T-helper 1 cell treated with Interleukin-12 subunit alpha and Interleukin-12 subunit beta and Interleukin-4 antibody, amounts not matched to agents 30 μg/mL and 1 μg/mL, for 36 hours (primary cell): Measurements from ENCODE around the gene MYLK.
"Not testable (repeated sequence)": the region's sequence is repeated elsewhere in the genome, so short reads cannot be mapped to it uniquely, and the experiment has no call there.

Experiments used
- H3K27ac Mint-ChIP-seq: one replicate; pipeline ENCODE4 v1.8.0; 2021; ENCODE audit warnings: mild to moderate bottlenecking, mixed read lengths
- H3K27me3 Mint-ChIP-seq: one replicate; pipeline ENCODE4 v1.8.0; 2021; ENCODE audit warnings: low read depth, mixed read lengths
- H3K36me3 Mint-ChIP-seq: one replicate; pipeline ENCODE4 v1.8.0; 2021; ENCODE audit warnings: low read depth, mixed read lengths
- H3K4me1 Mint-ChIP-seq: one replicate; pipeline ENCODE4 v1.8.0; 2021; ENCODE audit warnings: low read depth, mixed read lengths
- H3K4me3 Mint-ChIP-seq: one replicate; pipeline ENCODE4 v1.8.0; 2021; ENCODE audit warnings: mild to moderate bottlenecking, moderate library complexity, mixed read lengths
- H3K9me3 Mint-ChIP-seq: one replicate; pipeline ENCODE4 v1.8.0; 2021; ENCODE audit warnings: mixed read lengths

MYLK gene

DNA sequence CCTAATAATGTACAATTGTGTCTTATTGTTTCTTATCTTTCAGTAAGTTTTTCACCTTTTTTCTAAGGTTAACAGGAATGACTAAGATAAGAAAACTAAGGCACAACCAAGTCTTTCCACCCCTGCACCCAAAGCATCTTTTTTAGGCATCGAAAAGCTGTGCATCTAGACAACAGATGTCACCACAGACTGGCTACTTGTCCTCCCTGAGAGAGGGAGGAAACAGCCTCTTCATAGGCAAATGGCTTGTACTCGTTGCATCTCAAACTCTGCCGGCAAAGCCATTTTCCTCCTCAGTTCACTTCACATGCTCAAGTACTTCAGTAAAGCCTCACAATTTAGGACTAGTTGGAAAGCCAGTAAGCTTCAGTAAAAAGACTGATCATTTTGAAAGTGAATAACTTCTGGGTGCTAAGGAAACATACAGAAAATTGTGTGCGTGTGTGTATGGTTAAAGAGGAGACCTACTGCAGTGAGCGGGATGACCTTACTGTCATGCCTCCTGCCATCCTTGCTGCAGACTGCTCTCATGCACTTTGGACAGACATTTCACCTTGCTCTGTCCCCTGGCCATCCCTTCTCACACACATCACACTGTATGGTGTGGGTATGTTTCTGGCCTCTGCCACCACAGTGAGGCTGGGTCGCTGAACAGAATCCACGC, 262.8 kb downstream of the MYLK start:
- Mint-ChIP-seq H3K27ac (no peak overlapping the region), H3K9me3 (no peaks in the 10 kb centered on the region), H3K36me3 (no peaks in the 10 kb centered on the region), H3K4me3 (no peak overlapping the region), H3K27me3 (no peaks in the 10 kb centered on the region), H3K4me1 (no peaks in the 10 kb centered on the region)

DNA sequence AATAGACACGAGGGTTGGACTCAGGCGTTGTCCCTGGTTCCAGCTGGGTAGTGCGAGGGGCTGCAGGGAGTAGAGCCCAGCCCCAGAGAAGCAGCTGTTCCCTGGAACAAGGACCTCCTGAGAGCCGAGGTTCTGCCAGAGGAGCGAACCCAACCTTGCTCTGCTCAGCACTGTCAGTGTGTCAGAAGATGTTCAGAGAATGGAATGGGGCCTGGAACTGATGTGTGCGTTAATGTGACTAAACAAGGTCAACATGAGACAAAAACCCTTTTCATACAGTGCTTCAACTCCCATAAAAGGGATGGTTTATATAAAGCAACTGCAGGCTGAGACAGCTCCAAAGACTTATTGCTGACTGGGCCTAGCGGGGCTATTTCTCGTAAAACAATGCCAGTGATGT, 263.8 kb downstream of the MYLK start:
- no peak overlapping the region for H3K4me3 Mint-ChIP-seq
- H3K36me3 Mint-ChIP-seq = no peaks in the 10 kb centered on the region
- H3K4me1 Mint-ChIP-seq = no peaks in the 10 kb centered on the region
- H3K27ac Mint-ChIP-seq = no peak overlapping the region
- H3K9me3 Mint-ChIP-seq = no peaks in the 10 kb centered on the region
- no peaks in the 10 kb centered on the region for H3K27me3 Mint-ChIP-seq

DNA sequence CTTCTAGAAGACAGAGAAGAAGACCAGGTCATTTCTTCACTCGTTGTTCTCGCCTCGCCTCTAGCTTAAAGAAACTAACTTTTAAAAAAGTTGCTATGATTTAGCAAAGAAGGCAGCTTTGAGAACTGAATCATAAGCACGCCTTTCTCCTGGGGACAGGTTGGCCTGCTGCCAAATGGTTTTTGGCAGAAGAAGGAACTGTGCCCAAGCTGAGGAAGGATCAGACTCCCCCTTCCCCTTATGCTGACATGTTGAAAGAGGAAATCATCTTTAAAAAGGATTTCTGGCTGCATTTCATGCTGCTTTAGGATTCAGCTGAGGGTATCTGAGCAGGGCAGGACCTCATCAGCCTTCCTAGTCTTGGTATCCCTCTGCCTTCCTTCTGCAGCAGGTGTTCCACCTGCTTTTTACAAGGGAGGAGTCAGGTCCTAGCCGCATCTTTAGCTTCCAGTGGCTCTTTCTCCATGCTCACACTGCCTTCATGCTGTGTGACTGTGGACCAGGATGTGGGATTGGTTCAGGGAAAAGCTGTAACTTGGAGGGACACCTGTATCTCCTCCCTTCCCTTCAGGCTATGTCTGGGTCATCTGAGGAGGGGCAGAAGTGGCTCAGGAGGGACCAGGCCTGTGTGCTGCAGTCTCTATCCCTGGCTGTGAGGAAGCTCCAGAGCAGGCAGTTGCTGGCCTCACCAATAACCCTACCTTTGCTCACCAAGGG, 265.2 kb downstream of the MYLK start:
- no peaks in the 10 kb centered on the region for H3K9me3 Mint-ChIP-seq
- no peak overlapping the region for H3K4me3 Mint-ChIP-seq
- no peaks in the 10 kb centered on the region for H3K27me3 Mint-ChIP-seq
- H3K4me1 Mint-ChIP-seq = no peaks in the 10 kb centered on the region
- no peak overlapping the region for H3K27ac Mint-ChIP-seq
- peaks cover 1% of the 10 kb centered on the region for H3K36me3 Mint-ChIP-seq

DNA sequence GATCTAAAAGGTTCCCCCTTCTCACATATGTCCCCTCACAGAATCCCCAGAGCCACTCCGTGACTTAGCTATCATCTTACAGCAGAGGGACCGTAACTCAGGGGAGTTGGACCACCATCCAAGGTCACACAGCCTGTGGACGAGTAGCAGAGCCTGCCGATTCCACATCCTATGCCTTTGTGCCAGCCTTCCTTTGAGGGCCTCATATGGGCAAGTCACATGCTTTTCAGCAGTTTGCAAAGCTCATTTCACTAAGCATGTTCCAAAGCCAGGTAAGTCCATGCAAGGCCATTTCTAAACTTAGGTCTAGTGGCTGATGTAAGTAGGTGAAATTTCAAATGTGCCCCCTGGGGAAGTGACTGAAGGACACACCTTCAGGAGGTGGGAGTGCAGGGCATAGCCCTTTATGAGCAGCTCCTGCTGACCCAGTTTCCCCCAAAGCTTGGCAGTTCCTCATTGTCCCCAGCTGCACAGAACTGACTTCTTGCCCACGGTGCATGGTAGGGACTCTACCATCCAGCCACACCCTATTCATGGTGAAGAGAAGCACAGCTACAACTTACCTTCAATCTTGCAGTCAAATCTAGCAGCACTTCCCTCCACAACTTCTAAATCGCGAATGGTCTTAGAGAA, 265.9 kb downstream of the MYLK start:
- Mint-ChIP-seq H3K4me3 (no peak overlapping the region), H3K27me3 (no peaks in the 10 kb centered on the region), H3K9me3 (no peaks in the 10 kb centered on the region), H3K4me1 (no peaks in the 10 kb centered on the region), H3K27ac (no peak overlapping the region), H3K36me3 (peaks cover 1% of the 10 kb centered on the region)

DNA sequence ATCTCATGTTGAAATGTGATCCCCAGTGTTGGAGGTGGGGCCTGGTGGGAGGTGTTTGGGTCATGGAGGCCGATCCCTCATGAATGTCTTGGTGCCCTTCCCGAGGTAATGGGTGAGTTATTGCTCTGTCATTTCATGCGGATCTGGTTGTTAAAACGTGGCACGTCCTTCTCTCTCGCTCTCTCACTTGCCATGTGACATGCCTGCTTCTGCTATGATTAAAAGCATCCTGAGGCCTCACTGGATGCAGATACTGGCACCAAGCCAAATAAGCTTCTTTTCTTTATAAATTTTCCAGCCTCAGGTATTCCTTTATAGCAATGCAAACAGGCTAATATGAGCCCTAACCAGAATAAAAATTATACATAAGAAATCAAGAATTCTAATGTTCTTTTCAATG, 267.5 kb downstream of the MYLK start:
- H3K27ac Mint-ChIP-seq = no peak overlapping the region
- H3K4me1 Mint-ChIP-seq = no peaks in the 10 kb centered on the region
- H3K27me3 Mint-ChIP-seq = no peaks in the 10 kb centered on the region
- peaks cover 1% of the 10 kb centered on the region for H3K36me3 Mint-ChIP-seq
- no peaks in the 10 kb centered on the region for H3K9me3 Mint-ChIP-seq
- H3K4me3 Mint-ChIP-seq = no peak overlapping the region

DNA sequence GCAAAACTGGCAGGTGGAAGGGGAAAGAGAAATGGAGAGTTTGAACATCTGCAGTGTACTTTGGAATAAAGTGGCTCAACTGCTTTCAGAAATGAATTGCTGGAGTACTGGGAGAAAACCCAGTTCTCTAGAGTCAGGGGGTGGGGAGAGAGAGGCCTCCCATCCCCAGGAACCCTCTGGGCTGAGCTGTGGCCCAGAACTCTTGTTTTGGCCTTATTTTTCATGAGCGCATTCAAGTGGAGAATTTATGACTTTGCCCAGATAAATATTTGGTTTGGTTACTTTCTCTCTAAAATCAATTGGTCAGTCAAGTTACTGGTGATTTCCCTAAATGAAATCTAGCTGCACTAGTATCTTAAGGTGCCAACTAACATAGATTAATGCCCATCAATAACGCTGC, 270.6 kb downstream of the MYLK start:
- no peak overlapping the region for H3K27ac Mint-ChIP-seq
- peaks cover 1% of the 10 kb centered on the region for H3K36me3 Mint-ChIP-seq
- H3K4me3 Mint-ChIP-seq = no peak overlapping the region
- H3K4me1 Mint-ChIP-seq = peaks cover 1% of the 10 kb centered on the region
- H3K9me3 Mint-ChIP-seq = no peaks in the 10 kb centered on the region
- no peaks in the 10 kb centered on the region for H3K27me3 Mint-ChIP-seq

DNA sequence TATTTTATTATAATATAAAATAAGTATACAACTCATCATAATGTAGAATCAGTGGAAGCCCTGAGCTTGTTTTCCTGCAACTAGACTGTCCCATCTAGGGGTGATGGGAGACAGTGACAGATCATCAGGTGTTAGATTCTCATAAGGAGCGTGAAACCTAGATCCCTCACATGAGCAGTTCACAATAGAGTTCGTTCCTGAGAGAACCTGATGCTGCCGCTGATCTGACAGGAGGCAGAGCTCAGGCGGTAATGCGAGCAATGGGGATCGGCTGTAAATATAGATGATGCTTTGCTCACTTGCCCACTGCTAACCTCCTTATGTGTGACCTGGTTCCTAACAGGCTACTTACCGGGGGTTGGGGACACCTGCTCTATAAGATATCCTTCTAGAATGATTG, 272.5 kb downstream of the MYLK start:
- H3K9me3 Mint-ChIP-seq, H3K27ac Mint-ChIP-seq: not testable (repeated sequence)

DNA sequence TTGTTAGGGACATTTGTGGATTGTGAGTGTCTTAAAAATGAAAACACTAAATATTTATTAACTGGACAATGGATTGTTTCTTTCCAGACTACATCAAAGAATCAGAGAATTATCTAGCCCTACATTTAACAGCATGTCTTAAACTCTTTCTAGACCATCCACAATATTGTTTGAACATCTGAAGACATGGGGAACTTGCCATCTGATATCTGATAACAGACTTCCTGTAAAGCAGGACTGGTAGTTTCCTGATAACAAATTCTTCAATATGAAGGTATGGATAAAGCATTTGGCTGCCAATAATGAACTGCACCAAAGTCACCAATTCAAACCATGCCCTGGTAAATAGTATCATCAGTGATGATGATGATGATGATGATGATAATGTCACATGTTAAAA, 273.1 kb downstream of the MYLK start:
- H3K9me3 Mint-ChIP-seq = no peaks in the 10 kb centered on the region
- H3K4me3 Mint-ChIP-seq = no peak overlapping the region
- H3K36me3 Mint-ChIP-seq = peaks cover 1% of the 10 kb centered on the region
- no peak overlapping the region for H3K27ac Mint-ChIP-seq
- no peaks in the 10 kb centered on the region for H3K27me3 Mint-ChIP-seq
- H3K4me1 Mint-ChIP-seq = peaks cover 6% of the 10 kb centered on the region

More for the DNA sequence above, 272.5 kb downstream of the MYLK start:
- not testable (repeated sequence) for H3K4me3 Mint-ChIP-seq, H3K4me1 Mint-ChIP-seq, H3K36me3 Mint-ChIP-seq, H3K27me3 Mint-ChIP-seq

DNA sequence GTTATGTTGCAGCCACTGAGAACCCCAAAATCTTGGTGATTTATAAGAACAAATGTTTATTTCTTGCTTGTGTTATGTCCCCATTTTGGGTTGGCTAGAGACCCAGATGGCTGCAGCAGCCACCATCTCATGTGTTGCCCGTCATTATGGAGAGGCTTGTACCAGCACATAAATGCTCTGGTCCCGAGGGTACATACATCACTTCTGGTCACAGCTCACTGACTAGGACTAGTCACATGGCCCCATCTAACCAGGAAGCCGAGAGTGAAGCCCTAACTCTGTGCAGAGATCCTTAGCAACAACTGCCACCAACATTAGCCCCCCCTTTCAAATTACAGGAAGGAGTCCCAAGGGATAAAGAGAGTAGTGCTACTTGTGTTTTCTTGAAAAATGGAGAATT, 273.8 kb downstream of the MYLK start:
- no peak overlapping the region for H3K4me3 Mint-ChIP-seq
- peaks cover 8% of the 10 kb centered on the region for H3K4me1 Mint-ChIP-seq
- H3K27me3 Mint-ChIP-seq = no peaks in the 10 kb centered on the region
- no peaks in the 10 kb centered on the region for H3K9me3 Mint-ChIP-seq
- peaks cover 1% of the 10 kb centered on the region for H3K36me3 Mint-ChIP-seq
- H3K27ac Mint-ChIP-seq = no peak overlapping the region

DNA sequence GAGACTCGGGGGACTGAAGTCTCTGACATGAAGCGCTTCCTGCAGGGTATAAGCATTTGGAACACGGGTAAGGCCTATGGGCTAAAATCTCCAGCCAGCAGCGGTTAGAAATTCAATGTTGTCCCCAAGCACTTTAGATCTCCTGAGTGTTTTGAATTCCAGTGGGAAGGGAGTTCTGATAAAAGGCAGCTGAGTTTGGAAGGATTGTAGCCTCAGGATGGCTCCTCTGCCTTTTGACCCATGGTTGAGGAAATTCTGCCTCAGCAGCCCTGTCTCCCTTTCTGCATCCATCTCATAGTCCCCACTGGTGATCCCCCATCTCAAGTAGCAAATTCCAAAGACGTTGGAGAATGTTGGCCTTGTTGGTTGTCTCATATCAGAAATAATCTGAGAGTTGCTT, 275.1 kb downstream of the MYLK start:
- H3K27me3 Mint-ChIP-seq = no peaks in the 10 kb centered on the region
- H3K4me3 Mint-ChIP-seq = no peak overlapping the region
- H3K9me3 Mint-ChIP-seq = no peaks in the 10 kb centered on the region
- peaks cover 1% of the 10 kb centered on the region for H3K36me3 Mint-ChIP-seq
- H3K4me1 Mint-ChIP-seq = peaks cover 8% of the 10 kb centered on the region
- H3K27ac Mint-ChIP-seq = no peak overlapping the region

DNA sequence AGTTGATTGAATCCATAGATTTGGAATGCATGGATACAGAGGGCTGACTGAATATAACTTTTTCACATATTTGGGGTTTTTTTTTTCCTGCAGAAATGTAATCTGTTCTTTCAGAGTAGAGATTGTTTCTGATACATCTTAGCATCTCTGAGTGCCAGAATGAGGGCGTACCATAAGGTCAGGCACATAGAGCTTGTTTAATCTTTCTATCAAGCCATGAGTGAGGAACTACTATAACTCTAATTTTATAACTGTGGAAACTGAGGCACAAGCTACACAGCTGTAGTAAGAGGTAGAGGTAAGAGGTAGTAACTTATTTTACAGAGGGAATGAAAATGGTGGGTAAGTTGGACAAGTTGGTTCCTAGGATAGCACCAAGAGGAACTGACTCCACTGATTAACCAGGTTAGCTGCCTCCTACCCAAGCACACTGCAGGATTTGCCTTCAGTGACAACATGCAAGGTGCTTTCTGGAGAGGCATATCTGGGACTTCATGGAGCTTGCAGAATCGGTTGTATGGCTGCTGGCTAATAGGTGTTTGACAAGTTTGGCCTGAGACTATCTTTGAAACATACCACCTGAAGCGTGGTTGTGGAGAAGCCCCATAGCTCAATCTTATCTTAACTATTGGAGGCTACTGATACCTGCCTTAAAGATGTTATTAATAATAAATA, 275.7 kb downstream of the MYLK start:
- peaks cover 8% of the 10 kb centered on the region for H3K4me1 Mint-ChIP-seq
- H3K27ac Mint-ChIP-seq = no peak overlapping the region
- H3K27me3 Mint-ChIP-seq = no peaks in the 10 kb centered on the region
- H3K4me3 Mint-ChIP-seq = no peak overlapping the region
- H3K9me3 Mint-ChIP-seq = no peaks in the 10 kb centered on the region
- H3K36me3 Mint-ChIP-seq = no peaks in the 10 kb centered on the region

DNA sequence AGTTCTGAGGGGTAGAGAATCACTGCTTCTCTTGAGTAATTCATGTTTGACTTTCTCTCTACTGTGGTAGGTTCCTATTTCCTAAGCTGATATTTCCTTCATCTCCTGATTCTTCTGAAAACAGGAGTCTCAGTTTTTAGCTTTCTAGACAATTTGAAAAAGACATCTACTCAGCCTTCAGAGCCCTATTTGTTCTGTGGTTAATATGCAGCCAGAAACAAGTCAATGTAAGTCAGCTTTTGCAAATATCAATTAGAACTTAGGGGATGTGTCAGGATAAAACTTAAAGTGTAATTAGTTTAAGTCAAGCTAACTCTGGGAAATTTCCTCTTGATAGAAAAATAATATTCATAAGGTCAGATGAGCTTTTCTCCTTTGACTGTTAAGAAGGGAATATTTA, 277.6 kb downstream of the MYLK start:
- H3K36me3 Mint-ChIP-seq = no peaks in the 10 kb centered on the region
- no peaks in the 10 kb centered on the region for H3K9me3 Mint-ChIP-seq
- H3K4me1 Mint-ChIP-seq = peaks cover 8% of the 10 kb centered on the region
- no peak overlapping the region for H3K27ac Mint-ChIP-seq
- H3K4me3 Mint-ChIP-seq = no peak overlapping the region
- H3K27me3 Mint-ChIP-seq = no peaks in the 10 kb centered on the region

DNA sequence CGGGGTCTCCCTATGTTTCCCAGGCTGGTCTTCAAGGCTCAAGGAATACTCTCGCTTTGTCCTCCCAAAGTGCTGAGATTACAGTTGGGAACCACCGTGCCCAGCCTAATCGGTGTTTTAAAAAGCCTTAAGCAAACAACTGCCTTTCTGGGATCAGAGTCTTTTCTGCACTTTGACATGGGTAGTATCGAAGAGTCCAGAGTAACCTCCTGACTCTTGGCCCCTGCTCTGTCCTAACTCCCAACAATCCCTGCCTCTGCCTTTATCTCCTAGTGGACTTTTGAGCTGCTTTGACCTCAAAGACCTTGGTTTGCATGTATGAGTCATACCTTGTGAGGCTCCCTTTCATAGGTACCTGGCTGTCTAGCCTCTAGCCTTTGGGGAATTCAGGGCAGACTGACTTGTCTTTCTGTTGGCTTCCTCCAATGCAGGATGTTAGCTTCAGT, 278.3 kb downstream of the MYLK start:
- H3K9me3 Mint-ChIP-seq = no peaks in the 10 kb centered on the region
- H3K36me3 Mint-ChIP-seq = no peaks in the 10 kb centered on the region
- peaks cover 8% of the 10 kb centered on the region for H3K4me1 Mint-ChIP-seq
- no peaks in the 10 kb centered on the region for H3K27me3 Mint-ChIP-seq
- no peak overlapping the region for H3K27ac Mint-ChIP-seq
- no peak overlapping the region for H3K4me3 Mint-ChIP-seq

DNA sequence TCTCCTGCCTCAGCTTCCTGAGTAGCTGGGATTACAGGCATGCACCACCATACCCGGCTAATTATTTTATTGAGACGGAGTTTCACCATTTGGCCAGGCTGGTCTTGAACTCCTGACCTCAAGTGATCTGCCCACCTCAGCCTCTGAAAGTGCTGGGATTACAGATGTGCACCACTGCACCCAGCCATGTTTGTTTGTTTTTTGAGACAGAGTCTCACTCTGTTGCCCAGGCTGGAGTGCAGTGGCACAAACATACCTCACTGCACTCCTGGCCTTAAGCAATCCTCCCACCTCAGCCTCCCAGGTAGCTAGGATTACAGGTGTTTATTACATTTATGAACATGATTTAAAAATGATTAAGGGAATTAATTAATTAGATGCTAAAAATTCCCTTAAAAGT, 281.0 kb downstream of the MYLK start:
- H3K36me3 Mint-ChIP-seq, H3K4me1 Mint-ChIP-seq, H3K4me3 Mint-ChIP-seq, H3K27me3 Mint-ChIP-seq, H3K9me3 Mint-ChIP-seq, H3K27ac Mint-ChIP-seq: not testable (repeated sequence)

DNA sequence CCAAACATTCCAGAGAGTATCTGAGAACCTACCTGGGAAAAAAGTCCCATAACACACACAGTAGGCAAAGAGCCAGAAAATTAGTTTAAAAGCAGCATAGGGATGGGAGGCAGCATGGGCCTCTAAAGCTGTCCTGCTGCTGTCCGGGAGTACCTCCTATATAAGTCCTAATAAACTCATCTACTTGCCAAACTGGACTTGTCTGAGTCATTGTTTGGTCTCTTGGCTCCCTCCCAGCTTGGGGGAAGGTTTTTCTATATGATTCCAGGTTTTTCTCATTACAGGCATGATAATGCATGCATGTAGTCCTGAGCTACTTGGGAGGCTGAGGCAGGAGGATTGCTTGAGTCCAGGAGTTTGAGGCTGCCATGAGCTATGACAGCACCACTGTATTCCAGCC, 281.8 kb downstream of the MYLK start:
- no peaks in the 10 kb centered on the region for H3K27me3 Mint-ChIP-seq
- peaks cover 7% of the 10 kb centered on the region for H3K4me1 Mint-ChIP-seq
- no peak overlapping the region for H3K27ac Mint-ChIP-seq
- H3K4me3 Mint-ChIP-seq = no peak overlapping the region
- no peaks in the 10 kb centered on the region for H3K36me3 Mint-ChIP-seq
- no peaks in the 10 kb centered on the region for H3K9me3 Mint-ChIP-seq
